Activated CD8-positive, alpha-beta T cell treated with anti-CD3 and anti-CD28 coated beads, Interleukin-2, amount 10 ng/mL, durations not matched to agents 7 days and 5 days (primary cell): ENCODE data around the gene DOCK3. TPM values are rescaled to one million over a fixed set of nuclear protein-coding genes. Genes with fewer than 3 reads are reported as not detected.

Experiments
- ATAC-seq: fragments of 150-1000 bp; cut with Tn5 transposase; one replicate; pipeline ENCODE4 v1.10.0; 2021; ENCODE audit warnings: moderate library complexity
- CTCF ChIA-PET: fragments of 350-600 bp; sonication (Branson Sonifier 250); formaldehyde crosslinking; loops from one replicate; lab custom pipeline; 2021; ENCODE audit warnings: antibody characterized with exemption; lab: Charles Lee
- POLR2A ChIA-PET: fragments of 350-600 bp; sonication (Branson Sonifier 250); formaldehyde crosslinking; loops from one replicate; lab custom pipeline; 2021; ENCODE audit warnings: antibody characterized with exemption; lab: Charles Lee
- DNase-seq: peaks from one replicate; pipeline ENCODE4 v3.0.0-alpha.2; 2020
- H3K27ac Mint-ChIP-seq: one replicate; pipeline ENCODE4 v1.8.0; 2021; ENCODE audit warnings: mild to moderate bottlenecking, mixed read lengths
- H3K27me3 Mint-ChIP-seq: one replicate; pipeline ENCODE4 v1.8.0; 2021; ENCODE audit warnings: low read depth, mixed read lengths
- H3K36me3 Mint-ChIP-seq: one replicate; pipeline ENCODE4 v1.8.0; 2021; ENCODE audit warnings: low read depth, mixed read lengths
- H3K4me1 Mint-ChIP-seq: one replicate; pipeline ENCODE4 v1.8.0; 2021; ENCODE audit warnings: low read depth, mixed read lengths
- H3K4me3 Mint-ChIP-seq: one replicate; pipeline ENCODE4 v1.8.0; 2021; ENCODE audit warnings: mild to moderate bottlenecking, mixed read lengths
- H3K9me3 Mint-ChIP-seq: one replicate; pipeline ENCODE4 v1.8.0; 2022; ENCODE audit warnings: mixed read lengths; ENCODE audit not compliant: insufficient read depth
- total RNA-seq, 2 experiments: library from RNA; stranded (reverse); gene quantifications; one replicate each; pipeline ENCODE4 v1.2.3, GENCODE V29; 2021

The DOCK3 gene
- total RNA-seq, 2 experiments from 2014 or later: 3.2 to 3.4 TPM

DNA sequence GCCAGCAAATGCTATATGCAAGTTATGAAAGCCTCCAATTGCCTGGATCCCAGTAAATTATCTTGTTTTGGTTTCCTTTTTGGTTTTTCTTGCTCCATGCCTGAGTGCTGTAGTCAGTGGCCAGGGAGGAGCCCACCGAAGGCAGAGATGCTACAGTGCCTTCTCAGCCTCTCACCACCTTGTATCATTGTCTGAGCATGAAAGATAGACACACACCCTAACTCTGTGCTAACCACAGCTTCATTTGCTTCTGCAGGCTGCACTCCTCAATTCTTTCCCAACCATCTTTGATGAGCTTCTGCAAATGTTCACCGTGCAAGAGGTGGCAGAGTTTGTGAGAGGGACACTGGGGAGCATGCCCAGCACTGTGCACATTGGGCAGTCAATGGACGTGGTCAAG, 595.8 kb downstream of the DOCK3 start:
- DNase-seq (no peak), ATAC-seq (no peak)
- H3K4me1 Mint-ChIP-seq: peaks cover 13% of the 10 kb centered on the region
- H3K27me3 Mint-ChIP-seq: no peaks in the 10 kb centered on the region
- no peaks in the 10 kb centered on the region for H3K9me3 Mint-ChIP-seq
- H3K4me3 Mint-ChIP-seq: no peak overlapping the region
- CTCF ChIA-PET: interaction anchor here (0.9 kb wide), 1 partner anchor 11 kb away, joined by 3 read pairs; no protein-coding TSS in a partner anchor
- peaks cover 3% of the 10 kb centered on the region for H3K36me3 Mint-ChIP-seq
- POLR2A ChIA-PET: no interaction called here
- no peak overlapping the region for H3K27ac Mint-ChIP-seq

DNA sequence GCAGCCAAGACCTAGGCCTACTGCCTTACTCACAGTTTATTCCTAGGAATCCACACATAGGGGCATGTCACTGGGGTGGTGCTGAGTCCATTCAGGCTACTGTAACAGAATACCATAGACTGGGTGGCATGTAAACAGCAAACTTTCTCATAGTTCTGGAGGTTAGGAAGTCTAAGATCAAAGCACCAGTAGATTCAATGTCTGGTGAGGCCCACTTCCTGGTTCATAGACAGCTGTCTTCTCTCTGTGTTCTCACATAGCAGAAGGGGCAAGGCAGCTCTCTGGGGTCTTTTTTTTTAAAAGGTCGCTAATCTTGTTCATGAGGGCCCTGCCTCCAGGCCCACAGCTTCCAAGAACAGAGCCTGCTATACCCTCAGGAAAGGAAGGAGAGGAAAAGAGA, 596.4 kb downstream of the DOCK3 start:
- ChIA-PET CTCF (no interaction called here), POLR2A (no interaction called here)
- H3K4me3 Mint-ChIP-seq: no peak overlapping the region
- H3K27ac Mint-ChIP-seq: peak overlapping the region; percentile 78
- H3K27me3 Mint-ChIP-seq: no peaks in the 10 kb centered on the region
- H3K4me1 Mint-ChIP-seq: peaks cover 13% of the 10 kb centered on the region
- ATAC-seq (no peak), DNase-seq (peak; percentile 22)
- peaks cover 3% of the 10 kb centered on the region for H3K36me3 Mint-ChIP-seq
- no peaks in the 10 kb centered on the region for H3K9me3 Mint-ChIP-seq

- no peak overlapping the region for H3K27ac Mint-ChIP-seq
- peaks cover 13% of the 10 kb centered on the region for H3K4me1 Mint-ChIP-seq
- no peaks in the 10 kb centered on the region for H3K27me3 Mint-ChIP-seq
- DNase-seq: no peak
- POLR2A ChIA-PET: no interaction called here
- H3K9me3 Mint-ChIP-seq: no peaks in the 10 kb centered on the region
- peaks cover 3% of the 10 kb centered on the region for H3K36me3 Mint-ChIP-seq
- no peak overlapping the region for H3K4me3 Mint-ChIP-seq
- no peak for ATAC-seq
- CTCF ChIA-PET: no interaction called here
These were observed 599.3 kb downstream of the DOCK3 start for GRCh38 chr3:51274052-51274451.

- ChIA-PET CTCF (interaction anchor here (1.9 kb wide), 1 partner anchor 35 kb away, joined by 4 read pairs; no protein-coding TSS in a partner anchor), POLR2A (no interaction called here)
- ATAC-seq (no peak), DNase-seq (no peak)
- Mint-ChIP-seq H3K4me3 (no peak overlapping the region), H3K27ac (no peak overlapping the region), H3K36me3 (peaks cover 3% of the 10 kb centered on the region), H3K4me1 (peaks cover 13% of the 10 kb centered on the region), H3K27me3 (no peaks in the 10 kb centered on the region), H3K9me3 (no peaks in the 10 kb centered on the region)
These were observed 600.5 kb downstream of the DOCK3 start for GRCh38 chr3:51275111-51275805.

- H3K4me1 Mint-ChIP-seq: peaks cover 5% of the 10 kb centered on the region
- H3K4me3 Mint-ChIP-seq: no peak overlapping the region
- ATAC-seq (no peak), DNase-seq (no peak)
- no peaks in the 10 kb centered on the region for H3K9me3 Mint-ChIP-seq
- peaks cover 3% of the 10 kb centered on the region for H3K36me3 Mint-ChIP-seq
- H3K27ac Mint-ChIP-seq: no peak overlapping the region
- POLR2A ChIA-PET: no interaction called here
- no peaks in the 10 kb centered on the region for H3K27me3 Mint-ChIP-seq
- CTCF ChIA-PET: interaction anchor here (1.9 kb wide), 1 partner anchor 34 kb away, joined by 4 read pairs; no protein-coding TSS in a partner anchor
These were observed 601.3 kb downstream of the DOCK3 start for GRCh38 chr3:51276046-51276445.

DNA sequence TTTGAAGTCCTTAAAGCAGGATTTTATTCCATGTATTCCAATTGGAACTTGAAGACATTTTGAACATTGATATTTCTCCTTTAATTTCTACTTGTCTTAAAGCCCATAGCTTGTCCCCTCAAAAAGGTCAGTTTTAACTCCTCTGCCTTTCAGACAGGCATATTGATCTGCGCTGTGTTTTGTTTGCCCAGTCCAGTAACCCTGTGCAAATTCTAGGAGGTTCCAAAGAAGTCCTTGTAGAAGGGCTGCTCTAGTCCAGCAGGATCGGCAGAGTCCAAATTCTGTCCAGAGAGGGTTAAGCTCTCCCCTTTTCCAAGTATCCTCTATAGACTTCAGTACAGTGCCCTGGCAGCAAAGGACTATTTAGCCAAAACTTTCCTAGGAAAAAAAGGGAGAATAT, 604.7 kb downstream of the DOCK3 start:
- no peaks in the 10 kb centered on the region for H3K4me1 Mint-ChIP-seq
- CTCF ChIA-PET: no interaction called here
- H3K27ac Mint-ChIP-seq: no peak overlapping the region
- H3K36me3 Mint-ChIP-seq: no peaks in the 10 kb centered on the region
- POLR2A ChIA-PET: no interaction called here
- no peaks in the 10 kb centered on the region for H3K27me3 Mint-ChIP-seq
- no peak for ATAC-seq
- no peak for DNase-seq
- no peak overlapping the region for H3K4me3 Mint-ChIP-seq
- no peaks in the 10 kb centered on the region for H3K9me3 Mint-ChIP-seq

DNA sequence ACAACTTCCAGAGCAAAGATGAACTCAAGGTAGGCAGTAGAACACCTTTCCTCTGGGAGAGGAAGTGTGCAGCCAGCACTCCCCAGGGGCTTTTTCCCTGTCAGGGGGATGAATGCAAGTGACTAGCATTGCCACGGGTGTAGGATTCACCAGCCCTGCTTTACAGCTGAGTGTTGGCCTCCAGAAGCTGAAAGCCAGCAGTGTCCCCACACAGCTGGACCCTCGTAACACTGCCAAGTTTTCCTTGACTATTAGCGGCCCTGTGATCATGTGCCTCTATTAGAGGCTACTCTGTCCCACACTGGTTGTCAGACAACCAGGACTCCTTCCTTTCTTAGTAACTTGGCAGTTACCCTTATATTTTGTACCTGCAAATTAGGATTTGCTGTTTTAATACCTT, 605.4 kb downstream of the DOCK3 start:
- ATAC-seq (no peak), DNase-seq (no peak)
- ChIA-PET POLR2A (no interaction called here), CTCF (interaction anchor here (1.5 kb wide), 1 partner anchor 21 kb away, joined by 3 read pairs; no protein-coding TSS in a partner anchor)
- no peak overlapping the region for H3K4me3 Mint-ChIP-seq
- H3K27me3 Mint-ChIP-seq: no peaks in the 10 kb centered on the region
- H3K4me1 Mint-ChIP-seq: no peaks in the 10 kb centered on the region
- peaks cover 2% of the 10 kb centered on the region for H3K36me3 Mint-ChIP-seq
- peaks cover 3% of the 10 kb centered on the region for H3K9me3 Mint-ChIP-seq
- H3K27ac Mint-ChIP-seq: no peak overlapping the region

GRCh38 chr3:51282931-51283330, 608.2 kb downstream of the DOCK3 start:
- no peak for ATAC-seq
- ChIA-PET CTCF (no interaction called here), POLR2A (no interaction called here)
- H3K4me1 Mint-ChIP-seq: no peaks in the 10 kb centered on the region
- H3K36me3 Mint-ChIP-seq: peaks cover 7% of the 10 kb centered on the region
- no peak for DNase-seq
- H3K27ac Mint-ChIP-seq: no peak overlapping the region
- peaks cover 9% of the 10 kb centered on the region for H3K9me3 Mint-ChIP-seq
- no peak overlapping the region for H3K4me3 Mint-ChIP-seq
- H3K27me3 Mint-ChIP-seq: no peaks in the 10 kb centered on the region

GRCh38 chr3:51283421-51283820, 608.7 kb downstream of the DOCK3 start:
- Mint-ChIP-seq H3K4me3 (no peak overlapping the region), H3K36me3 (peaks cover 7% of the 10 kb centered on the region), H3K9me3 (peaks cover 9% of the 10 kb centered on the region), H3K4me1 (no peaks in the 10 kb centered on the region), H3K27me3 (no peaks in the 10 kb centered on the region), H3K27ac (no peak overlapping the region)
- ATAC-seq: no peak
- ChIA-PET POLR2A (no interaction called here), CTCF (no interaction called here)
- no peak for DNase-seq

DNA sequence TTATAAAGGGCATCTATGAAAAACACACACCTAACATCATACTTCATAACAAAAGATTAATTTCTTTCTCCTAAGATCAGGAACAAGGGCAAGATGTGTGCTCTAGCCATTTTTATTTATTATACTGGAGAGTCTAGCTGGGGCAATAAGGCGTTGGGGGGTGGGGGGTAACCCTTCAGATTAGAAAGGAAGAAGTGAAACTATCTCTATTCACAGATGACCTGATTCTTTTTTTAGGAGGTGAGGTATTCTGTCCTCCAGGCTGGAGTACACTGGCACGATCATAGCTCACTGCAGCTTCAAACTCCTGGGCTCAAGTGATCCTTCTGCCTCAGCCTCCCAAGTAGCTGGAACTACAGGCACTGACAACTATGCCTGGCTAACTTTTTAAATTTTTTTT, 620.9 kb downstream of the DOCK3 start:
- Mint-ChIP-seq H3K4me3 (no peak overlapping the region), H3K4me1 (no peaks in the 10 kb centered on the region), H3K9me3 (peaks cover 13% of the 10 kb centered on the region), H3K36me3 (no peaks in the 10 kb centered on the region), H3K27me3 (no peaks in the 10 kb centered on the region), H3K27ac (no peak overlapping the region)
- DNase-seq: no peak
- ATAC-seq: no peak
- ChIA-PET POLR2A (no interaction called here), CTCF (no interaction called here)

DNA sequence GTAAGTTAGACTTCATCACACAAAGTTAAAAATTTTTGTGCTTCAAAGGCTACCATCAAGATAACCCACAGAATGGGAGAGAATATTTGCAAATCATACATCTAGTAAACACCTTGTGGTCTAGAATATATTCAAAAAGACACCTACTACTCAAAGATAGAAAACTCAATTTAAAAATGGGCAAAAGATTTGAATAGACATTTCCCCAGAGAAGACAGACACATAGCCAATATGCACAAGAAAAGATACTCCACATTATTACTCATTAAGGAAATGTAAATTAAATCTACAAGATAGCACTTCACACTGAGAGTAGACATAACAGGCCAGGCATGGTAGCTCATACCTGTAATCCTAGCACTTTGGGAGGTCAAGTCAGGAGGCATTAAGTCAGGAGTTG, 622.6 kb downstream of the DOCK3 start:
- no peak for DNase-seq
- POLR2A ChIA-PET: no interaction called here
- no peak for ATAC-seq
- Mint-ChIP-seq H3K27me3 (no peaks in the 10 kb centered on the region), H3K36me3 (no peaks in the 10 kb centered on the region), H3K27ac (no peak overlapping the region), H3K4me3 (no peak overlapping the region), H3K9me3 (peaks cover 4% of the 10 kb centered on the region), H3K4me1 (no peaks in the 10 kb centered on the region)
- CTCF ChIA-PET: interaction anchor here (0.6 kb wide), 1 partner anchor 985 kb away, joined by 3 read pairs; no protein-coding TSS in a partner anchor

GRCh38 chr3:51304230-51304629, 629.5 kb downstream of the DOCK3 start:
- Mint-ChIP-seq H3K4me1 (no peaks in the 10 kb centered on the region), H3K4me3 (no peak overlapping the region), H3K36me3 (peaks cover 3% of the 10 kb centered on the region), H3K9me3 (peaks cover 14% of the 10 kb centered on the region), H3K27me3 (no peaks in the 10 kb centered on the region), H3K27ac (no peak overlapping the region)
- ChIA-PET POLR2A (no interaction called here), CTCF (no interaction called here)
- no peak for ATAC-seq
- DNase-seq: no peak
